ENCODE measurements around the gene PARD6G. TPM values are rescaled to one million over a fixed set of nuclear protein-coding genes. Genes with fewer than 3 reads are reported as not detected.

Gene PARD6G
- total and polyA plus RNA-seq, 7 donors, result 1.2 to 13.0 (median 7.8) TPM; not detected in 1

- intact Hi-C loops (cut with DNase I), result no loop called here
- DNase-seq, result no peak
- Histone ChIP-seq H3K4me1 (peaks cover 0 to 20% (median 14%) of the 10 kb centered on the region in 4 donors), H3K9me3 (no peaks in the 10 kb centered on the region), H3K4me3 (no peak overlapping the region), H3K36me3 (no peaks in the 10 kb centered on the region), H3K27me3 (no peaks in the 10 kb centered on the region), H3K27ac (no peak overlapping the region)
- 83 to 87% methylated on average over 6 of the region's 6 CpGs for WGBS, 2 donors
- TF ChIP-seq EP300 (IDR thresholded peaks at IDR 0.05) (no peak), POLR2AphosphoS5 (IDR thresholded peaks at IDR 0.05) (no peak), POLR2A (IDR thresholded peaks at IDR 0.05) (no peak)
- TF ChIP-seq, protein P1, sequence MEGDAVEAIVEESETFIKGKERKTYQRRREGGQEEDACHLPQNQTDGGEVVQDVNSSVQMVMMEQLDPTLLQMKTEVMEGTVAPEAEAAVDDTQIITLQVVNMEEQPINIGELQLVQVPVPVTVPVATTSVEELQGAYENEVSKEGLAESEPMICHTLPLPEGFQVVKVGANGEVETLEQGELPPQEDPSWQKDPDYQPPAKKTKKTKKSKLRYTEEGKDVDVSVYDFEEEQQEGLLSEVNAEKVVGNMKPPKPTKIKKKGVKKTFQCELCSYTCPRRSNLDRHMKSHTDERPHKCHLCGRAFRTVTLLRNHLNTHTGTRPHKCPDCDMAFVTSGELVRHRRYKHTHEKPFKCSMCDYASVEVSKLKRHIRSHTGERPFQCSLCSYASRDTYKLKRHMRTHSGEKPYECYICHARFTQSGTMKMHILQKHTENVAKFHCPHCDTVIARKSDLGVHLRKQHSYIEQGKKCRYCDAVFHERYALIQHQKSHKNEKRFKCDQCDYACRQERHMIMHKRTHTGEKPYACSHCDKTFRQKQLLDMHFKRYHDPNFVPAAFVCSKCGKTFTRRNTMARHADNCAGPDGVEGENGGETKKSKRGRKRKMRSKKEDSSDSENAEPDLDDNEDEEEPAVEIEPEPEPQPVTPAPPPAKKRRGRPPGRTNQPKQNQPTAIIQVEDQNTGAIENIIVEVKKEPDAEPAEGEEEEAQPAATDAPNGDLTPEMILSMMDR (IDR thresholded peaks at IDR 0.05), result no peak
These were observed 44.1 kb downstream of the PARD6G start for GRCh38 chr18:80203249-80203648.

GRCh38 chr18:80202264-80202998 lies 44.9 kb downstream of the PARD6G start:
- no peak for DNase-seq
- no peaks in the 10 kb centered on the region for H3K27me3 ChIP-seq
- no peaks in the 10 kb centered on the region for H3K9me3 ChIP-seq
- 82 to 84% methylated on average over 12 of the region's 12 CpGs for whole genome bisulfite sequencing, 2 donors
- no peaks in the 10 kb centered on the region for H3K36me3 ChIP-seq
- TF ChIP-seq EP300 (IDR thresholded peaks at IDR 0.05) (no peak), POLR2A (IDR thresholded peaks at IDR 0.05) (no peak), POLR2AphosphoS5 (IDR thresholded peaks at IDR 0.05) (no peak)
- TF ChIP-seq, protein P1 (IDR thresholded peaks at IDR 0.05), result no peak
- no peak overlapping the region for H3K4me3 ChIP-seq
- no peak overlapping the region for H3K27ac ChIP-seq
- H3K4me1 ChIP-seq, result peaks cover 0 to 20% (median 14%) of the 10 kb centered on the region in 4 donors
- intact Hi-C loops (cut with DNase I), result no loop called here

- no peak for DNase-seq
- no peaks in the 10 kb centered on the region for H3K9me3 ChIP-seq
- 73 to 86% methylated on average over 9 of the region's 9 CpGs for WGBS, 2 donors
- no peaks in the 10 kb centered on the region for H3K27me3 ChIP-seq
- H3K4me1 ChIP-seq, result peaks cover 0 to 20% (median 14%) of the 10 kb centered on the region in 4 donors
- intact Hi-C loops (cut with DNase I), result no loop called here
- peak overlapping the region in 2 of 4 donors; percentile 46 to 62 for H3K27ac ChIP-seq
- H3K4me3 ChIP-seq, result no peak overlapping the region
- no peaks in the 10 kb centered on the region for H3K36me3 ChIP-seq
- TF ChIP-seq, protein P1 (IDR thresholded peaks at IDR 0.05), result no peak
- TF ChIP-seq POLR2AphosphoS5 (IDR thresholded peaks at IDR 0.05) (no peak), EP300 (IDR thresholded peaks at IDR 0.05) (no peak), POLR2A (IDR thresholded peaks at IDR 0.05) (no peak)
These were observed 45.6 kb downstream of the PARD6G start for GRCh38 chr18:80201739-80202138.

DNA sequence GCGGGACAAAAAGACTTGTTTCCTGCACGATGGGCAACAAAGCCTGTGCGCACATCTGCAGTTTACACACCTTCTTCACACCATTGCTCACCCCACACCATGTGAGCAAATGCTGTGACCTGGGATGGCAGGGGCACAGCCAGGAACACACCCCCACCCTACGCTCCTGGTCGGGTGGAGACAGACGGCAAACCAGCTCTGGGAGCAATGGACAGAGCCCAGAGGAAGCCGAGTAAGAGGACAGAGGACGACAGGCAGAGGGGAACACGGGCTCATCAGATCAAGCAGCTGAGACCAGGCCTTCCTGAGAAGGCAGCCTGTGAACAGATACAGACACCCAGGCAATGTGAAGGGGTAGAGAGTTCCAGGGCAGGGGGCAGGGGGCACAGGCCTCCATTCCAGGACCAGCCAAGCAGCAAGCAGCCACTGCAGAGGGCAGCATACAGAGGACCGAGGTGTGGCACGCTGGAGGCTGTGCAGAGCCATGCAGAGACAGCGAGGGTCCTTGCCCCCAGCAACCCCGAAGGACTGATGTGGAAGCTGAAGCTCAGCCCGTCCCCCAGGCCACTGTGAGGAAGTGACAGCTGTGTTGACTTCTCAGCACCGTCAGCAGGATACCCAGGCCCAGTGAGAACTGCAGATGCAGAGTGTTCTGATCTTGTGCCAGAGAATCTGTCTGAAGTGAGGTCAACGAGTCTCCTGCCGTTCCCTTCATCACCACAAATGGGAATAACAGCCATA lies 46.2 kb downstream of the PARD6G start:
- 73 to 74% methylated on average over 17 of the region's 17 CpGs for WGBS, 2 donors
- intact Hi-C loops (cut with DNase I), result no loop called here
- Histone ChIP-seq H3K27ac (peak overlapping the region in 2 of 4 donors; percentile 46 to 62), H3K4me3 (no peak overlapping the region), H3K9me3 (no peaks in the 10 kb centered on the region), H3K27me3 (no peaks in the 10 kb centered on the region), H3K36me3 (no peaks in the 10 kb centered on the region), H3K4me1 (peaks cover 0 to 20% (median 14%) of the 10 kb centered on the region in 4 donors)
- peak in 1 of 4 donors; percentile 18 for TF ChIP-seq POLR2AphosphoS5 (IDR thresholded peaks at IDR 0.05)
- TF ChIP-seq, protein P1 (IDR thresholded peaks at IDR 0.05), result no peak
- TF ChIP-seq EP300 (IDR thresholded peaks at IDR 0.05), result no peak
- no peak for TF ChIP-seq POLR2A (IDR thresholded peaks at IDR 0.05)
- peak; percentile 56 for DNase-seq

Measured in sigmoid colon (tissue), 7 donors.